ENCODE measurements around the gene MT1G.
A peak's percentile ranks its signal among the peaks of the same experiment; 100 is the strongest.
"Not testable (repeated sequence)": the region's sequence is repeated elsewhere in the genome, so short reads cannot be mapped to it uniquely, and the experiment has no call there.

The MT1G gene

DNA sequence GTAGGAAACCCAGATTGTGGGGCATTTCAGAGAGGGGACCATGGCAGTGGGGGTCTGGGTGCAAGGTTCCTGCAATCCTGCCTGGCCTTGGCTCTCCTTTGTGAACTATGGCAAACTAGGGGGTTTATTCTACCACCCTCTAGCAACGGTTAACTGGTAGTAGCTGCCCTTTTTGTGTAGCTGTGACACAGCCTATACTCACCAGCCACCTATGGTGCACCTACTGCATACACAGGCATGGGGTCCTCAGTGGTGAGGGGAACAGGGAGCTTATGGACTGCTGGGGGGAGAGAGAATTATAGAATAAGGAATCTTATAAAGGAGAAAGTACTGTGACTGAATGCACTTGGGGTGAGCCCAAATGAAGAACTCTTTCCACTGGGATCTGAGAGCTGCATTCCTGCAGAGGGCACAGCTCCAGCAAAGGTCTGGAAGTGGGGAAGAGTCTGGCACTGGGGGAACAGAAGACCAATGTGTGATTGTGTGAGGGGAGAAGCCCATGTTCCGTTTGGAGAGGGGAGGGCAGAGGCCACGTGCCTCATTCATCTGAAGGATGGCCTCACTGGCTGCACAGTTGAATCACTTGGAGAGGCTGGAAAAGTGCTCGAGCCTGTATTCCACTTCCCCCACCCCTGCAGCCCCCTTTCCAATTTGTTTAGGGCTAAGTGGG lies 16.5 kb upstream of the MT1G start:
- no peak for DNase-seq

- DNase-seq = no peak
Observed at GRCh38 chr16:56683424-56684172, 15.7 kb upstream of the MT1G start.

GRCh38 chr16:56682703-56683397 lies 15.0 kb upstream of the MT1G start:
- no peak for DNase-seq

DNA sequence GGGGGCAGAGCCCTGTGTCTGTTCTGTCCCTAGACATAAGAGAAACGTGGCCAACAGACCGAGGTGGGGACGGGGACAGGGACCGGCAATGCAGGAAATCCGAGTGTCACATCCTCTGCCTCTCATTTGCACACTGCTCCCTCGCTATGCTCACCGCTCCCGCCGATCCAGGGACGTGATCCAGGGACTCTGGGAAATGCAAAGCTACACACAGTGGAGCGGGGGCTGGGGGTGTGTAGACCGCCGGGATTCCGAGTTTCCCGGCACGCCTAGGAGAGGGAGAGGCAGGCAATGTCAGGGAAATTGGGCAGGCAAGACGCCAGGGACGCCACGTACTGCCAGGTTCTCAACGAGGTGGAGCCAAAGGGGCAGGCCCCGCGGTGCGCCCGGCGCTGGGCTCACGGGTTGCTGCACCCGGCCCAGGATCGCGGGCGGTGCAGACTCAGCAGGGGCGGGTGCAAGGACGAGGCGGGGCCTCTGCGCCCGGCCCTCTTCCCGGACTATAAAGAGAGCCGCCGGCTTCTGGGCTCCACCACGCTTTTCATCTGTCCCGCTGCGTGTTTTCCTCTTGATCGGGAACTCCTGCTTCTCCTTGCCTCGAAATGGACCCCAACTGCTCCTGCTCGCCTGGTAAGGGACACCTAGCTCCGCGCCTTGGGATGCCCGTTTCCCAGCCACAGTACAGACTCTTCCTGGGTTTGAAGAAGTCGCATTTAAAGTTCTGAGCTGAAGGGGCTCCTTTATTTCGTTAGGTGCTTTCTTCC lies 14.3 kb upstream of the MT1G start, which contains the start of gene MT1X:
Gene MT1X, plus strand, starts transcription at position 532 of the 764 bp plus-strand sequence. Its CDS starts 71 bp downstream, at position 603.
- DNase-seq = peak; percentile 75

GRCh38 chr16:56679818-56680217 lies 12.0 kb upstream of the MT1G start:
- no peak for DNase-seq

GRCh38 chr16:56679078-56679730 lies 11.3 kb upstream of the MT1G start:
- no peak for DNase-seq

- DNase-seq = no peak
Observed at GRCh38 chr16:56677474-56677873, 9.6 kb upstream of the MT1G start.

DNA sequence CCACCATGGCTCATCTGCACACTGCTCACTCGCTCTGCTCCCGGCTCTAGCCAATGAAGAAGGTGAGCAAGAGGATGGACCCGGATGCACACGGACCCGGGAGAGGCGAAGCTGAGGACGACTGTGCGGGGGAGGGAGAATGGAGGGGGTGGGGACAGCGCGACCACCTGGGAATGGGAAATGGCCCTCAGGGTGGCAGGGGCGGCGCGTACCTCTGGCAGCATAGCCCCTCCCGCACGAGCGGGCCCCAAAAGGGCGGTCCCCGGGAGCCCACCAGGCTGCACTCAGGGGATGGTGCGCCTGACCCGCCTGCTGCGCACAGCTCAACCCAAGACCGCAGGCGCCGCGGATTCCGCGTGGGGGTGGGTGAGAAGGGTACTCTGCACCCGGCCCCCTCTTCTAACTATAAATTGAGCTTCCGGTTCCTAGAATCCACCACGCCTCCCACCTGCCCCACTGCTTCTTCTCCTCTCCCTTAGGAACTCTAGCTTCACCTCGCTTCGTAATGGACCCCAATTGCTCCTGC lies 7.9 kb upstream of the MT1G start:
- no peak for DNase-seq

- DNase-seq = not testable (repeated sequence)
Observed at GRCh38 chr16:56674570-56674969, 6.7 kb upstream of the MT1G start.

DNA sequence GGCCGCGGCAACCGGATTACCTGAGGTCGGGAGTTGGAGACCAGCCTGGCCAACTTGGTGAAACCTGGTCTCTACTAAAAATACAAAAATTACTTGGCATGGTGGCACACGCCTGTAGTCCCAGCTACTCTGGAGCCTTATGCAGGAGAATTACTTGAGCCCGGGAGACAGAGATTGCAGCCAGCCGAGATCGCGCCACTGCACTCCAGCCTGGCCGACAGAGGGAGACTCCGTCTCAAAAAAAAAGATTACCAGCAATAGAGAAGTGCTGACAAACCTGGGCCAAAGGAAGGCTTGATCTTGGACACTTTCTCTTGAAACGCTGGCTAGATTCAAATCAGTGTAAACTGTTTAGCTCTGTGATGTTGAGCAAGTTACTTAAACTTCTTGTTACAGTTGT lies 6.1 kb upstream of the MT1G start:
- DNase-seq = no peak

- no peak for DNase-seq
Observed at GRCh38 chr16:56672761-56673536, 5.1 kb upstream of the MT1G start.

DNA sequence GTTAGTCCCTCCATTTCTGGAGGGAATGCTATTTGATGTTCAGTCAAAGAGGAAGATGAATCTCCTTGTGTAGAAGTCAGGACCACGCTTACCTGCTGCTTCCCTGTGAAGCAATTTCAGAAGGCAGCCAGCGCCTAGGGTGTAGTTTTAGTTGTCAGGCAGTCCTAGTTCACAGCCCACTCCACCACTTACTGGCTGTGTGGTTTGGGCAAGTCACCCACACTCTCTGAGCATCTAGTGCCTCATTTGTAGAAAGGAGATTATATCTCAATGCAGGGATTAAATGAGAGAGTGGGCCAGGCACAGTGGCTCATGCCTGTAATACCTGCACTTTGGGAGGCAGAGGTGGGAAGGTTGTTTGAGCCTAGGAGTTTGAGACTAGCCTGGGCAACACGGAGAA lies 4.3 kb upstream of the MT1G start:
- DNase-seq = not testable (repeated sequence)

GRCh38 chr16:56671691-56672090 lies 3.8 kb upstream of the MT1G start:
- not testable (repeated sequence) for DNase-seq

GRCh38 chr16:56670620-56670934 lies 2.7 kb upstream of the MT1G start:
- no peak for DNase-seq

GRCh38 chr16:56669840-56670619 lies 2.2 kb upstream of the MT1G start:
- no peak for DNase-seq

- no peak for DNase-seq
Observed at GRCh38 chr16:56669005-56669839, 1.4 kb upstream of the MT1G start, which contains the start of gene MT1H. MT1H (plus strand) TSS chr16:56669814; CDS start chr16:56669885, 71 bp downstream.

- DNase-seq = not testable (repeated sequence)
Observed at GRCh38 chr16:56665286-56666261, 2.3 kb downstream of the MT1G start.

GRCh38 chr16:56664506-56664905 lies 3.4 kb downstream of the MT1G start:
- DNase-seq = no peak

Data from NCI-H510A (cell line).